ENCODE measurements around the gene CHD2.

GRCh38 chr15:92997821-92998220, 97.7 kb downstream of the CHD2 start:
- no peak for TF ChIP-seq POLR2AphosphoS5 (IDR thresholded peaks at IDR 0.05; ENCODE audit: low read depth, low read length)
- TF ChIP-seq, protein P1, sequence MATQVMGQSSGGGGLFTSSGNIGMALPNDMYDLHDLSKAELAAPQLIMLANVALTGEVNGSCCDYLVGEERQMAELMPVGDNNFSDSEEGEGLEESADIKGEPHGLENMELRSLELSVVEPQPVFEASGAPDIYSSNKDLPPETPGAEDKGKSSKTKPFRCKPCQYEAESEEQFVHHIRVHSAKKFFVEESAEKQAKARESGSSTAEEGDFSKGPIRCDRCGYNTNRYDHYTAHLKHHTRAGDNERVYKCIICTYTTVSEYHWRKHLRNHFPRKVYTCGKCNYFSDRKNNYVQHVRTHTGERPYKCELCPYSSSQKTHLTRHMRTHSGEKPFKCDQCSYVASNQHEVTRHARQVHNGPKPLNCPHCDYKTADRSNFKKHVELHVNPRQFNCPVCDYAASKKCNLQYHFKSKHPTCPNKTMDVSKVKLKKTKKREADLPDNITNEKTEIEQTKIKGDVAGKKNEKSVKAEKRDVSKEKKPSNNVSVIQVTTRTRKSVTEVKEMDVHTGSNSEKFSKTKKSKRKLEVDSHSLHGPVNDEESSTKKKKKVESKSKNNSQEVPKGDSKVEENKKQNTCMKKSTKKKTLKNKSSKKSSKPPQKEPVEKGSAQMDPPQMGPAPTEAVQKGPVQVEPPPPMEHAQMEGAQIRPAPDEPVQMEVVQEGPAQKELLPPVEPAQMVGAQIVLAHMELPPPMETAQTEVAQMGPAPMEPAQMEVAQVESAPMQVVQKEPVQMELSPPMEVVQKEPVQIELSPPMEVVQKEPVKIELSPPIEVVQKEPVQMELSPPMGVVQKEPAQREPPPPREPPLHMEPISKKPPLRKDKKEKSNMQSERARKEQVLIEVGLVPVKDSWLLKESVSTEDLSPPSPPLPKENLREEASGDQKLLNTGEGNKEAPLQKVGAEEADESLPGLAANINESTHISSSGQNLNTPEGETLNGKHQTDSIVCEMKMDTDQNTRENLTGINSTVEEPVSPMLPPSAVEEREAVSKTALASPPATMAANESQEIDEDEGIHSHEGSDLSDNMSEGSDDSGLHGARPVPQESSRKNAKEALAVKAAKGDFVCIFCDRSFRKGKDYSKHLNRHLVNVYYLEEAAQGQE (IDR thresholded peaks at IDR 0.05; ENCODE audit: insufficient read depth in 1 of 2, low read depth in 2 of 2, low read length in 2 of 2): no peak
- no peak for TF ChIP-seq TAF1 (IDR thresholded peaks at IDR 0.05; ENCODE audit: borderline replicate concordance, insufficient read depth, low read length)
- TF ChIP-seq SIN3A (IDR thresholded peaks at IDR 0.05; ENCODE audit: borderline replicate concordance, insufficient read depth, low read length): no peak
- no peak for TF ChIP-seq FOXP2 (optimal IDR thresholded peaks at IDR 0.05; ENCODE audit: borderline replicate concordance, extremely low read depth, extremely low read length, insufficient read depth)

Data from PFSK-1 (cell line).